MCF 10A (cell line): ENCODE data around the gene FAM227B. TPM values are rescaled to one million over a fixed set of nuclear protein-coding genes. Genes with fewer than 3 reads are reported as not detected.

ENCODE experiments used
- BruUV-seq: library from RNA; stranded (reverse); fragments of 400-500 nt; replicated peaks from 2 replicates; lab custom pipeline; 2021; lab: Mats Ljungman, UMichigan
- CTCF ChIA-PET: fragments of 300-600 bp; sonication (Branson Sonifier 250); formaldehyde crosslinking; extraction: SDS; loops from one replicate; lab custom pipeline; 2021; ENCODE audit warnings: antibody characterized with exemption, inconsistent platforms; lab: Yijun Ruan, JAX
- POLR2A ChIA-PET: fragments of 300-600, 350-650 bp; sonication (Branson Sonifier 250); formaldehyde crosslinking; extraction: SDS; loops from one replicate; lab custom pipeline; 2020; ENCODE audit warnings: antibody characterized with exemption, inconsistent platforms; lab: Yijun Ruan, JAX
- DNase-seq: peaks from one replicate; pipeline ENCODE4 v3.0.0-alpha.2; 2018; ENCODE audit not compliant: unreplicated experiment
- H3K27ac Mint-ChIP-seq: one replicate; pipeline ENCODE4 v1.8.0; 2022; ENCODE audit warnings: mild to moderate bottlenecking, low read depth, mixed read lengths; ENCODE audit not compliant: unreplicated experiment
- H3K27me3 Mint-ChIP-seq: one replicate; pipeline ENCODE4 v1.8.0; 2022; ENCODE audit warnings: mixed read lengths; ENCODE audit not compliant: insufficient read depth, unreplicated experiment
- H3K36me3 Mint-ChIP-seq: one replicate; pipeline ENCODE4 v1.8.0; 2022; ENCODE audit warnings: mild to moderate bottlenecking, moderate library complexity, mixed read lengths; ENCODE audit not compliant: insufficient read depth, unreplicated experiment
- H3K4me1 Mint-ChIP-seq: one replicate; pipeline ENCODE4 v1.8.0; 2022; ENCODE audit warnings: mixed read lengths; ENCODE audit not compliant: insufficient read depth, unreplicated experiment
- H3K4me3 Mint-ChIP-seq: one replicate; pipeline ENCODE4 v1.8.0; 2022; ENCODE audit warnings: mild to moderate bottlenecking, moderate library complexity, mixed read lengths; ENCODE audit not compliant: unreplicated experiment
- H3K9me3 Mint-ChIP-seq: one replicate; pipeline ENCODE4 v1.8.0; 2022; ENCODE audit warnings: mixed read lengths; ENCODE audit not compliant: unreplicated experiment
- intact Hi-C: fragments of 100-400 bp; cut with micrococcal nuclease; formaldehyde crosslinking; loops from 2 replicates; pipeline ENCODE4 v1.14.1; 2022
- total RNA-seq: library from RNA; stranded (reverse); gene quantifications from 2 replicates; pipeline ENCODE4 v1.2.3, GENCODE V29; 2022
- TF ChIP-seq, protein P1 (sequence below): fragments of 200-600 bp; IDR thresholded peaks from one replicate; pipeline ENCODE4 v1.8.0; 2022; ENCODE audit warnings: antibody characterized with exemption, mild to moderate bottlenecking; ENCODE audit not compliant: unreplicated experiment

The FAM227B gene
- total RNA-seq, 1 experiment from 2014 or later = 5.8 TPM

DNA sequence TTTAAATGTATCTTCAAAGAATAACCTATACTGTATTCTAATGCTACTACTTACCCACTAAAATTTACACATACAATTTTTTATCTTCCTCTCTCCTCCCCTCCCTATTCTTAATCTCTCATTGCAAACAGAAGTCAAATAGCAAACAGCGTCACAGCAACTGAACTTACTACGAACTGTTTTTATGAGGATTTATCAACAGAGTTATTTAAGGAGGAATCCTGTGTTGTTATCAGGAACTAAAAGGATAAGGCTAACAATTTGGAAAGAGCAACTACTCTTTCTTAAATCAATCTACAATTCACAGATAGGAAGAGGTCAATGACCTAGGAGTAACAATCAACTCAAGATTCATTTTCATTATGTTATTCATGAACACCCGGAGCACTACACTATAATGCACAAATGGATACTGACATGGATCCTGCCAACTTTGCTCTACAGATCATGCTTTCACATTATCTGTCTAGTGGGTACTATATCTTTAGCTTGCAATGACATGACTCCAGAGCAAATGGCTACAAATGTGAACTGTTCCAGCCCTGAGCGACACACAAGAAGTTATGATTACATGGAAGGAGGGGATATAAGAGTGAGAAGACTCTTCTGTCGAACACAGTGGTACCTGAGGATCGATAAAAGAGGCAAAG, 196.6 kb downstream of the FAM227B start:
- intact Hi-C loops = loop anchor here (2.0 to 10.0 kb wide), 7 partner anchors 198 to 891 kb away; partner anchors contain the start of genes COPS2, DTWD1 and FAM227B
- no peaks in the 10 kb centered on the region for H3K27me3 Mint-ChIP-seq
- H3K9me3 Mint-ChIP-seq = no peaks in the 10 kb centered on the region
- no peaks in the 10 kb centered on the region for H3K36me3 Mint-ChIP-seq
- ChIA-PET POLR2A (no interaction called here), CTCF (interaction anchor here (0.7 kb wide), 1 partner anchor 563 kb away, joined by 3 read pairs; no protein-coding TSS in a partner anchor)
- TF ChIP-seq, protein P1, sequence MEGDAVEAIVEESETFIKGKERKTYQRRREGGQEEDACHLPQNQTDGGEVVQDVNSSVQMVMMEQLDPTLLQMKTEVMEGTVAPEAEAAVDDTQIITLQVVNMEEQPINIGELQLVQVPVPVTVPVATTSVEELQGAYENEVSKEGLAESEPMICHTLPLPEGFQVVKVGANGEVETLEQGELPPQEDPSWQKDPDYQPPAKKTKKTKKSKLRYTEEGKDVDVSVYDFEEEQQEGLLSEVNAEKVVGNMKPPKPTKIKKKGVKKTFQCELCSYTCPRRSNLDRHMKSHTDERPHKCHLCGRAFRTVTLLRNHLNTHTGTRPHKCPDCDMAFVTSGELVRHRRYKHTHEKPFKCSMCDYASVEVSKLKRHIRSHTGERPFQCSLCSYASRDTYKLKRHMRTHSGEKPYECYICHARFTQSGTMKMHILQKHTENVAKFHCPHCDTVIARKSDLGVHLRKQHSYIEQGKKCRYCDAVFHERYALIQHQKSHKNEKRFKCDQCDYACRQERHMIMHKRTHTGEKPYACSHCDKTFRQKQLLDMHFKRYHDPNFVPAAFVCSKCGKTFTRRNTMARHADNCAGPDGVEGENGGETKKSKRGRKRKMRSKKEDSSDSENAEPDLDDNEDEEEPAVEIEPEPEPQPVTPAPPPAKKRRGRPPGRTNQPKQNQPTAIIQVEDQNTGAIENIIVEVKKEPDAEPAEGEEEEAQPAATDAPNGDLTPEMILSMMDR = no peak
- no peak overlapping the region for H3K4me3 Mint-ChIP-seq
- H3K27ac Mint-ChIP-seq = no peak overlapping the region
- peaks cover 7% of the 10 kb centered on the region for H3K4me1 Mint-ChIP-seq
- DNase-seq = no peak
- no TSS peak for BruUV-seq

- peaks cover 7% of the 10 kb centered on the region for H3K4me1 Mint-ChIP-seq
- H3K9me3 Mint-ChIP-seq = no peaks in the 10 kb centered on the region
- H3K27ac Mint-ChIP-seq = no peak within 1 kb of the TSS
- intact Hi-C loops = loop anchor here (5.0 to 10.0 kb wide), 6 partner anchors 199 to 892 kb away; partner anchors contain the start of genes COPS2, DTWD1 and FAM227B
- POLR2A ChIA-PET = interaction anchor here (0.5 to 2.3 kb wide), 6 partner anchors 11 to 276 kb away, joined by 3 to 7 read pairs (median 4); partner anchors contain the start of genes COPS2 and GALK2
- BruUV-seq = no TSS peak
- H3K4me3 Mint-ChIP-seq = peak within 1 kb of the TSS; percentile 58
- TF ChIP-seq, protein P1 = no peak
- H3K36me3 Mint-ChIP-seq = no peaks in the 10 kb centered on the region
- no peaks in the 10 kb centered on the region for H3K27me3 Mint-ChIP-seq
- CTCF ChIA-PET = interaction anchor here (0.6 to 4.0 kb wide), 18 partner anchors 10 to 712 kb away, joined by 3 to 42 read pairs (median 4); no protein-coding TSS in a partner anchor
- no peak for DNase-seq
These were observed 197.6 kb downstream of the FAM227B start, which contains the start of gene FGF7 for GRCh38 chr15:49423021-49423420. TSS of gene FGF7 (plus strand) at chr15:49423242. CDS start at chr15:49424298, 1,056 bp downstream.

GRCh38 chr15:49421991-49422390, 198.6 kb downstream of the FAM227B start:
- TF ChIP-seq, protein P1 = peak; percentile 72
- H3K36me3 Mint-ChIP-seq = no peaks in the 10 kb centered on the region
- peaks cover 7% of the 10 kb centered on the region for H3K4me1 Mint-ChIP-seq
- H3K27me3 Mint-ChIP-seq = no peaks in the 10 kb centered on the region
- peak; percentile 70 for DNase-seq
- POLR2A ChIA-PET = interaction anchor here (0.5 to 2.3 kb wide), 7 partner anchors 17 to 754 kb away, joined by 3 to 7 read pairs (median 3); partner anchors contain the start of genes COPS2 and GALK2
- H3K27ac Mint-ChIP-seq = no peak overlapping the region
- no peaks in the 10 kb centered on the region for H3K9me3 Mint-ChIP-seq
- no TSS peak for BruUV-seq
- CTCF ChIA-PET = interaction anchor here (0.5 to 4.0 kb wide), 56 partner anchors 9 to 1149 kb away, joined by 3 to 42 read pairs (median 3); partner anchors contain the start of genes GALK2 and SECISBP2L
- H3K4me3 Mint-ChIP-seq = peak overlapping the region; percentile 58
- intact Hi-C loops = loop anchor here (1.0 to 10.0 kb wide), 9 partner anchors 51 to 893 kb away; partner anchors contain the start of genes COPS2, DTWD1 and FAM227B

- H3K9me3 Mint-ChIP-seq = no peaks in the 10 kb centered on the region
- DNase-seq = no peak
- H3K4me1 Mint-ChIP-seq = peaks cover 19% of the 10 kb centered on the region
- TF ChIP-seq, protein P1 = no peak
- no peaks in the 10 kb centered on the region for H3K36me3 Mint-ChIP-seq
- POLR2A ChIA-PET = interaction anchor here (0.9 kb wide), 1 partner anchor 202 kb away, joined by 4 read pairs; no protein-coding TSS in a partner anchor
- H3K4me3 Mint-ChIP-seq = no peak overlapping the region
- no peak overlapping the region for H3K27ac Mint-ChIP-seq
- H3K27me3 Mint-ChIP-seq = no peaks in the 10 kb centered on the region
- intact Hi-C loops = no loop called here
- no TSS peak for BruUV-seq
- CTCF ChIA-PET = interaction anchor here (1.0 kb wide), 1 partner anchor 176 kb away, joined by 5 read pairs; no protein-coding TSS in a partner anchor
These were observed 201.8 kb downstream of the FAM227B start for GRCh38 chr15:49418811-49419210.
